ENCODE results near the gene EMP2.

Gene EMP2

DNA sequence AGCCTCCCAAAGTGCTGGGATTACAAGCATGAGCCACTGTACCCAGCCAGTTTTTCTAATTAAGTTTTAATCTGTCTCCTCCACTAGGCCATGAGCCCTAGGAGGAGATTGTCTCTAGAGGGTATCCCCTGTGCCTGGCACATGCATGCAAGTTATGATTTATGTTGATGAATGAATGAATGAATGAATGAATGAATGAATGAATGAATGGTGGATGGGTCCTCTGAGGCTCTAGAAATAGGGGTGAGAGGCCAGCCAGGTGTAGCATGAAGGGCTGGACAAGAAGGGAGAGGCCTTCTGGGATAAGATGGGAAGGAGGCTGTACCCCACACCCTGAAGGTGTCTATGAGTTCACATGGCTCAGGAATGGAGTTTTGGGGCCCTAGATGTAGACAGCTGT lies 48.8 kb downstream of the EMP2 start:
- no peak overlapping the region for H3K4me3 ChIP-seq (ENCODE audit: low read depth, low read length)
- DNase-seq (ENCODE audit: low read depth) = no peak
- no peak for TF ChIP-seq CTCF (conservative IDR thresholded peaks at IDR 0.05; ENCODE audit: low read depth, low read length)

GRCh38 chr16:10530685-10531084 lies 49.7 kb downstream of the EMP2 start:
- H3K4me3 ChIP-seq (ENCODE audit: low read depth, low read length) = no peak overlapping the region
- TF ChIP-seq CTCF (conservative IDR thresholded peaks at IDR 0.05; ENCODE audit: low read depth, low read length) = no peak
- no peak for DNase-seq (ENCODE audit: low read depth)

- TF ChIP-seq CTCF (conservative IDR thresholded peaks at IDR 0.05; ENCODE audit: low read depth, low read length) = no peak
- DNase-seq (ENCODE audit: low read depth) = no peak
- H3K4me3 ChIP-seq (ENCODE audit: low read depth, low read length) = no peak overlapping the region
These were observed 50.3 kb downstream of the EMP2 start for GRCh38 chr16:10529895-10530669.

DNA sequence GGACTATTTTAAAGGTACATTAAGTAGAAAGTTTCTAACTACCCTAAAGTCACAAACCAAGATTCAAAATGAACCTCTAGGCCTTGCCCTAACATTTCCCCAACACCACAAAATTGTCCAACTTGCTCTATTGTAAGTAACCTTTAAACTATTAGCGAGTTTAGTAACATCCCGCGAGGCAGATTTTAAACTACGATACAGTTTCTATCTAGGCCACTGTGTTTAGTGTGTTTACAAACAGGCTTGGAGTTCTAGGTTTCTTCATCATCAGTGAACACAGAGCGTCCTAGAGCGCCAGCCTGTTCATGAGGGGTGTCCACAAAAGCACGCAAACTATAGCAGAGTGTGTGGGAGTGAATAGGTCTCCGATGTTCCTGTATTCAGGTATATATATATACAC lies 51.8 kb downstream of the EMP2 start:
- no peak overlapping the region for H3K4me3 ChIP-seq (ENCODE audit: low read depth, low read length)
- no peak for TF ChIP-seq CTCF (conservative IDR thresholded peaks at IDR 0.05; ENCODE audit: low read depth, low read length)
- DNase-seq (ENCODE audit: low read depth) = no peak

DNA sequence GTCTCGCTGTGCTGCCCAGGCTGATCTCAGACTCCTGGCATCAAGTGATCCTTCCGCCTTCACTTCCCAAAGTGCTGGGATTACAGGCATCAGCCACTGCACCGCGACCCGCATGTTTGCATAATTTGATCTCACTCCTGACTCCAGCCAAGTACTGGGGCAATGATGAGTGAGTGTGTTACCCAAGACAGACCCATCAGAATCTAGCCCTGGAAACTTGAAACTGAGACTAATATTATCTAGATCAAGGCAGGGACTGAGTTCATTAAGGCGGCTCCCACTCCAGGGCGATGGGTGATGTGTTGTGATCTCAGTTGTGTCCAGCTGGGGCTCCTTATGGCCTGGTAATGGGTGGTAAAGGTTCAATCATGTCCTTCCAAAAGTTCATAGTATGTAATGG lies 53.4 kb downstream of the EMP2 start:
- no peak overlapping the region for H3K4me3 ChIP-seq (ENCODE audit: low read depth, low read length)
- no peak for TF ChIP-seq CTCF (conservative IDR thresholded peaks at IDR 0.05; ENCODE audit: low read depth, low read length)
- no peak for DNase-seq (ENCODE audit: low read depth)

DNA sequence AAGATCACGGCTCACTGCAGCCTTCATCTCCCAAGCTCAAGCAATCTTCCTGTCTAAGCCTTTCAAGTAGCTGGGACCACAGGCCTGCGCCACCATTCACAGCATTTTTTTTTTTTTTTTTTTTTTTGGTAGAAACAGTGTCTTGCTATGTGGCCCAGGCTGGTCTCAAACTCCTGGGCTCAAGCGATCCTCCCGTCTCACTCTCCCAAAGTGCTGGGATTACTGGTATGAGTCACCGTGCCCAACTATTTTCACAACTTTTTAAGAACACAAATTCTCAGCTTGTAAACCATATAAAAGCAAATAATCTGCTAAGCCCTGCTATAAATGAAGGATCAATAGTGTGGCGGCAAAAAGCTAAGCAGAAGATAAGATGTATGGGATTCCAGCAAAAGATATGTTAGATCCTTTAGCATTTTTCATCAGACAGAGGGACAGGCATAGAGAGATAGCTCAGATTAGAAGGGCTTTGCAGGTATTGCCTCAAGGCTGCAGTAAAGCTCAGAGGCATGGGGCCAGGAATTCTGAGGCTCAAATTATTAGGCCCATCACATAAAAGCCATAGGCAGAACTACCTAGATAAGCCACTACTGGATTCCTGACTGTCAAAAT lies 55.1 kb downstream of the EMP2 start:
- DNase-seq (ENCODE audit: low read depth) = no peak
- TF ChIP-seq CTCF (conservative IDR thresholded peaks at IDR 0.05; ENCODE audit: low read depth, low read length) = no peak
- no peak overlapping the region for H3K4me3 ChIP-seq (ENCODE audit: low read depth, low read length)

GRCh38 chr16:10522966-10523365 lies 57.4 kb downstream of the EMP2 start:
- H3K4me3 ChIP-seq (ENCODE audit: low read depth, low read length) = no peak overlapping the region
- no peak for TF ChIP-seq CTCF (conservative IDR thresholded peaks at IDR 0.05; ENCODE audit: low read depth, low read length)
- no peak for DNase-seq (ENCODE audit: low read depth)

Data from choroid plexus epithelial cell (primary cell).